A673 (cell line): Measurements from ENCODE around the gene NEDD8.

Source experiments
- CTCF ChIP-seq: fragments of 300-800, 200-600 bp; sonication (generic); conservative IDR thresholded peaks from 2 replicates; pipeline ENCODE4 v1.5.1; 2017; ENCODE audit warnings: low read depth, mild to moderate bottlenecking, antibody characterized with exemption, low read length, moderate library complexity, mixed read lengths
- EZH2 ChIP-seq: fragments of 200-600 bp; sonication (generic); IDR thresholded peaks from 2 replicates; pipeline ENCODE4 v1.6.1; 2017; ENCODE audit warnings: borderline replicate concordance, low read depth, mild to moderate bottlenecking, mixed read lengths, antibody characterized with exemption, low read length; ENCODE audit not compliant: poor library complexity, severe bottlenecking

- TF ChIP-seq CTCF = no peak
- no peak for TF ChIP-seq EZH2
These were observed 35.1 kb downstream of the NEDD8 start for GRCh38 chr14:24197056-24197450.
